T-helper 2 cell treated with Interferon-gamma antibody and Interleukin-4, amounts not matched to agents 100 ng/mL and 5 ng/mL, for 36 hours (primary cell): ENCODE data around the gene JAK1. TPM values are rescaled to one million over a fixed set of nuclear protein-coding genes. Genes with fewer than 3 reads are reported as not detected.

Experiments
- intact Hi-C: fragments of 100-400 bp; cut with micrococcal nuclease; formaldehyde crosslinking; loops from one replicate; pipeline ENCODE4 v1.15.1; 2023
- total RNA-seq: library from RNA; stranded (reverse); gene quantifications from 2 replicates; pipeline ENCODE4 v1.2.3, GENCODE V29; 2022

The JAK1 gene
- total RNA-seq, 1 donor from 2014 or later: 165 TPM

GRCh38 chr1:64873576-64873975 lies 92.8 kb downstream of the JAK1 start:
- intact Hi-C loops: no loop called here

- intact Hi-C loops: no loop called here
Measured at GRCh38 chr1:64872067-64872466, 94.3 kb downstream of the JAK1 start.

GRCh38 chr1:64871256-64871655 lies 95.1 kb downstream of the JAK1 start:
- intact Hi-C loops: no loop called here

GRCh38 chr1:64867266-64867665 lies 99.1 kb downstream of the JAK1 start:
- intact Hi-C loops: no loop called here

GRCh38 chr1:64866689-64867088 lies 99.7 kb downstream of the JAK1 start:
- intact Hi-C loops: no loop called here

- intact Hi-C loops: no loop called here
Measured at GRCh38 chr1:64865105-64865757, 101.1 kb downstream of the JAK1 start.

GRCh38 chr1:64864018-64864940 lies 102.1 kb downstream of the JAK1 start:
- intact Hi-C loops: loop anchor here (1.0 to 5.0 kb wide), 2 partner anchors 101 to 178 kb away; no protein-coding TSS in a partner anchor

- intact Hi-C loops: loop anchor here (5.0 kb wide), 1 partner anchor 181 kb away; no protein-coding TSS in a partner anchor
Measured at GRCh38 chr1:64861611-64862010, 104.7 kb downstream of the JAK1 start.

GRCh38 chr1:64857347-64857746 lies 109.0 kb downstream of the JAK1 start:
- intact Hi-C loops: no loop called here

GRCh38 chr1:64856553-64856952 lies 109.8 kb downstream of the JAK1 start:
- intact Hi-C loops: no loop called here

GRCh38 chr1:64855557-64855956 lies 110.8 kb downstream of the JAK1 start:
- intact Hi-C loops: no loop called here

GRCh38 chr1:64854674-64855073 lies 111.7 kb downstream of the JAK1 start:
- intact Hi-C loops: no loop called here

GRCh38 chr1:64851664-64852063 lies 114.7 kb downstream of the JAK1 start:
- intact Hi-C loops: no loop called here

GRCh38 chr1:64850846-64851245 lies 115.5 kb downstream of the JAK1 start:
- intact Hi-C loops: no loop called here

- intact Hi-C loops: no loop called here
Measured at GRCh38 chr1:64849942-64850341, 116.4 kb downstream of the JAK1 start.

GRCh38 chr1:64848803-64849202 lies 117.5 kb downstream of the JAK1 start:
- intact Hi-C loops: no loop called here

- intact Hi-C loops: no loop called here
Measured at GRCh38 chr1:64848136-64848535, 118.2 kb downstream of the JAK1 start.

- intact Hi-C loops: no loop called here
Measured at GRCh38 chr1:64847666-64848065, 118.7 kb downstream of the JAK1 start.

GRCh38 chr1:64846573-64847430 lies 119.5 kb downstream of the JAK1 start:
- intact Hi-C loops: no loop called here

GRCh38 chr1:64845831-64846425 lies 120.4 kb downstream of the JAK1 start:
- intact Hi-C loops: no loop called here

- intact Hi-C loops: no loop called here
Measured at GRCh38 chr1:64844609-64845008, 121.7 kb downstream of the JAK1 start.
